Thoracic aorta (tissue), 2 donors: ENCODE data around the gene EEF2K. TPM values are rescaled to one million over a fixed set of nuclear protein-coding genes. Genes with fewer than 3 reads are reported as not detected.

ENCODE experiments used
- ATAC-seq: fragments of 150-250 bp; one replicate; pipeline ENCODE4 v1.8.0; 2017; ENCODE audit warnings: low read depth; ENCODE audit not compliant: insufficient number of reproducible peaks, low FRiP score
- DNase-seq: peaks from one replicate; pipeline ENCODE4 v3.0.0-alpha.2; 2020; ENCODE audit warnings: low spot score
- H3K27ac ChIP-seq, 2 donors: fragments of 200-600 bp; sonication (generic); 1 replicate in 1 of 2; 2 replicates in 1 of 2; pipeline ENCODE4 v1.5.1; 2016; ENCODE audit warnings: mild to moderate bottlenecking in 2 of 2, moderate library complexity in 2 of 2
- H3K27me3 ChIP-seq: fragments of 200-600 bp; sonication (generic); replicated peaks from 2 replicates; pipeline ENCODE4 v1.6.0; 2016; ENCODE audit warnings: mild to moderate bottlenecking; ENCODE audit not compliant: insufficient read depth
- H3K36me3 ChIP-seq: fragments of 200-600 bp; sonication (generic); one replicate; pipeline ENCODE4 v1.5.1; 2016
- H3K4me1 ChIP-seq, 2 donors: fragments of 200-600 bp; sonication (generic); 1 replicate in 1 of 2; 2 replicates in 1 of 2; pipeline versions ENCODE4 v1.5.1 to v1.6.0; 2016; ENCODE audit warnings: low read depth in 2 of 2, mild to moderate bottlenecking in 1 of 2; ENCODE audit not compliant: control insufficient read depth in 1 of 2
- H3K4me3 ChIP-seq: fragments of 200-600 bp; sonication (generic); 2 replicates; pipeline ENCODE4 v1.5.1; 2016; ENCODE audit warnings: mild to moderate bottlenecking
- H3K9me3 ChIP-seq: fragments of 200-600 bp; sonication (generic); 2 replicates; pipeline ENCODE4 v1.5.1; 2016
- total RNA-seq, 2 donors: library from RNA; depleted of rRNA; stranded (reverse); fragments of >200 nt; gene quantifications; one replicate each; pipeline versions ENCODE4 v1.1.0 to v1.2.3, GENCODE V29; 2016
- TF ChIP-seq, protein P1 (sequence below): fragments of 200-600 bp; sonication (generic); IDR thresholded peaks from one replicate; pipeline ENCODE4 v1.5.1; 2019; ENCODE audit warnings: antibody characterized with exemption

The EEF2K gene
- total RNA-seq, 2 donors from 2014 or later = 35.1 to 38.2 TPM

DNA sequence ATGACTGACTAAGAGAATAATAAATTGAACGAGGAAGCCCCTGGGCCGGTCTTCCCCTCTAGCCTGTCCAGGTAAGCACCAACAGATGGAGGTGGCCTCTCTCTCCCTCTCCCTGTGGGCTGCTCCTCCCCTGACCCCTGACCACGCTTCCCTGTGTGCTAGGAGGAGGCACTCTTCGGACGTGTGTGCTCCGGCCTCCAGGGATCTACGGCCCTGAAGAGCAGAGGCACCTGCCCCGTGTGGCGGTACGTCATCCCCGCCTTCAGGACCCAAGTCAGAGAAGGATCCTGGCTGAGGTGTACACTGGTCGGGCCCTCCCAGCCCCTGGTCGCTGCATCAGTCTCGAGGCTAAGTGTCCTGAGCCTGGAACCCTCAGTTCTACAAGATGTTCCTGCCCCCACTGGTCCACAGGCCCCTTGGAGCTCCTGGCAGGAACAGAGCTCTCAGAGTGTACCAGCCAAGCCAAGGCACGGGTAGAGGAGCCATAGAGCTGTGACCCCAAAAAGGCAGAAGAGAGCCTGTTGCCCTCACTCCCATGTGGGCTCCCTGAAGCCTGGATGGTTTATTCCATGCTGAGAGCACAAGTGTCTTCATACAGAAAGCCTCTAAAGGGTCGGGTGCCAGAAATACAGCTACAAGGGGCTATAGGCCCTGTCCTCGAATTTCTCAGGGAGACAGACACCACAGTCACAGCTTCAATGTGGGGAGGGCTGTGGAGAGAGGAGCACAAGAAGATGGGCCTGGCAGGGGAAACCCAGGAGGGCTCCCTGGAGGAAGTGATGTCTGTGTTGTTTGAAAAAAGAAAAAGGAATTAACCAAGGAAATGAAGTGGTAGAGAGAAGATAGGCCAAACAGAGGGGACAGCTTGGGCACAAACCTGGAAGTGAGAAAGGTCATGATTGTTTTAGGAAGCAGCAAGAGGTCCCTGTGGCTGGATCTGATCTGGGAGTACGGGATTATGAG, 27.8 kb upstream of the EEF2K start:
- no peaks in the 10 kb centered on the region for H3K27me3 ChIP-seq
- no peak for DNase-seq

DNA sequence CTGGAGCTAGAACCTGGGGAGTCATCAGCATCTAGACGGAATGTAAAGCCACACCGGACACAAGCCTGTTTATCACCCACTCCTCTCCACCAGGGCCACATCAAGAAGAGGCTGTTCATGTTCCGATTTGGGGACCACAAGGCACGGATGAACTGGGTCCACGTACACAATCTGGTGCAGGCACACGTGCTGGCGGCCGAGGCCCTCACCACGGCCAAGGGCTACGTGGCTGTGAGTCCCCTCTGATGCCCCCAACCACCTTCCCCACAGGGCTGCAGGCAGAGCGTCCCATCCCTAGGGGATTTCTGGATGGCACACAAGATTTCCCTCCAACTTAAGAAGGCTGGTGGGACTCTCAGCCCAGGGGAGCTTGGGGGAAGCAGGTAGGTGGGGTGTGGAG, 24.7 kb upstream of the EEF2K start:
- no peaks in the 10 kb centered on the region for H3K9me3 ChIP-seq
- no peaks in the 10 kb centered on the region for H3K36me3 ChIP-seq
- no peaks in the 10 kb centered on the region for H3K27me3 ChIP-seq
- no peak overlapping the region for H3K27ac ChIP-seq
- H3K4me3 ChIP-seq = no peak overlapping the region
- ATAC-seq = no peak
- TF ChIP-seq, protein P1, sequence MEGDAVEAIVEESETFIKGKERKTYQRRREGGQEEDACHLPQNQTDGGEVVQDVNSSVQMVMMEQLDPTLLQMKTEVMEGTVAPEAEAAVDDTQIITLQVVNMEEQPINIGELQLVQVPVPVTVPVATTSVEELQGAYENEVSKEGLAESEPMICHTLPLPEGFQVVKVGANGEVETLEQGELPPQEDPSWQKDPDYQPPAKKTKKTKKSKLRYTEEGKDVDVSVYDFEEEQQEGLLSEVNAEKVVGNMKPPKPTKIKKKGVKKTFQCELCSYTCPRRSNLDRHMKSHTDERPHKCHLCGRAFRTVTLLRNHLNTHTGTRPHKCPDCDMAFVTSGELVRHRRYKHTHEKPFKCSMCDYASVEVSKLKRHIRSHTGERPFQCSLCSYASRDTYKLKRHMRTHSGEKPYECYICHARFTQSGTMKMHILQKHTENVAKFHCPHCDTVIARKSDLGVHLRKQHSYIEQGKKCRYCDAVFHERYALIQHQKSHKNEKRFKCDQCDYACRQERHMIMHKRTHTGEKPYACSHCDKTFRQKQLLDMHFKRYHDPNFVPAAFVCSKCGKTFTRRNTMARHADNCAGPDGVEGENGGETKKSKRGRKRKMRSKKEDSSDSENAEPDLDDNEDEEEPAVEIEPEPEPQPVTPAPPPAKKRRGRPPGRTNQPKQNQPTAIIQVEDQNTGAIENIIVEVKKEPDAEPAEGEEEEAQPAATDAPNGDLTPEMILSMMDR = no peak
- no peaks in the 10 kb centered on the region for H3K4me1 ChIP-seq
- DNase-seq = no peak

More for the DNA sequence above, 27.8 kb upstream of the EEF2K start:
- no peaks in the 10 kb centered on the region for H3K4me1 ChIP-seq
- no peak for ATAC-seq
- no peak overlapping the region for H3K4me3 ChIP-seq
- no peak overlapping the region for H3K27ac ChIP-seq
- no peaks in the 10 kb centered on the region for H3K36me3 ChIP-seq
- TF ChIP-seq, protein P1 = no peak
- no peaks in the 10 kb centered on the region for H3K9me3 ChIP-seq

DNA sequence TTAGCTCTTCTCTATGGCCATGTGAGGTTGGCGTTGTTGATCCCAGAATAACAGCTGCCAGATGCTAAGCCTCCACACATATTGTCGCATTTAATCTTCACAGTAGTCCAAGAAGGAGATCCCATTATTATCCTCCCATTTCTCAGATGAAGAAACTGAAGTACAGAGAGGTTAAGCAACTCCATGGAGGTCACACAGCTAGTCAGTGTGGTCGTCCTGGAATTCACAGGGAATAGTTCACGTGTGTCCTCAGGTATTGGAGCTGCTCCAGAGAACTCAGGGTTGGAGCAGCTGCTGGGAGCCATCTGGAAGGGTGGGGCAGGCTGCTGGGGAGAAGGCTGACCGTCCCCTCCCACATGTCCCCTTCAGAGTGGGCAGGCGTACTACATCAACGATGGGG, 24.2 kb upstream of the EEF2K start:
- no peaks in the 10 kb centered on the region for H3K4me1 ChIP-seq
- H3K27ac ChIP-seq = no peak overlapping the region

DNA sequence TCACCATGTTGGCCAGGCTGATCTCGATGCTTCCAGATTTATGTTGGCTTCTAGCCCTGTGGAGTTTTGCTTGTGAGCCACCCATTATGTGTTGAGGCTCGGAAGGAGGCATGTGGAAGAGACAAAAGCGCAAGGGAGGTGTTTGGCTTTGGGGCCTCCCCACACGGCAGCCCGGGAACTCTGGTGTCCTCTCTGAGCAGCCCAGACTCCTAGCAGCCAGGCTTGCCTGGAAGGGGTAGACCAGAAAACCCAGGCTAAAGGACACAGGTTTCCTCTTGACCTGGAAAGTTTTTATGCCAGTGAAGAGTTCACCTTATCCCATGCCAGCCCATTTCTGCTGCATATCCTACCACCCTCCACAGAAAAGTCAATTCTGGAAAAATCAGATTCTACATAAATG, 22.7 kb upstream of the EEF2K start:
- no peak overlapping the region for H3K27ac ChIP-seq
- no peak for DNase-seq
- ATAC-seq = no peak
- no peak overlapping the region for H3K4me3 ChIP-seq
- TF ChIP-seq, protein P1 = no peak
- no peaks in the 10 kb centered on the region for H3K9me3 ChIP-seq
- H3K4me1 ChIP-seq = peaks cover 0 to under 1% of the 10 kb centered on the region in 2 donors
- H3K27me3 ChIP-seq = no peaks in the 10 kb centered on the region
- H3K36me3 ChIP-seq = no peaks in the 10 kb centered on the region

More for the DNA sequence above, 24.2 kb upstream of the EEF2K start:
- H3K27me3 ChIP-seq = no peaks in the 10 kb centered on the region
- no peaks in the 10 kb centered on the region for H3K9me3 ChIP-seq
- no peaks in the 10 kb centered on the region for H3K36me3 ChIP-seq
- DNase-seq (no peak), ATAC-seq (no peak)
- TF ChIP-seq, protein P1 = no peak
- no peak overlapping the region for H3K4me3 ChIP-seq

DNA sequence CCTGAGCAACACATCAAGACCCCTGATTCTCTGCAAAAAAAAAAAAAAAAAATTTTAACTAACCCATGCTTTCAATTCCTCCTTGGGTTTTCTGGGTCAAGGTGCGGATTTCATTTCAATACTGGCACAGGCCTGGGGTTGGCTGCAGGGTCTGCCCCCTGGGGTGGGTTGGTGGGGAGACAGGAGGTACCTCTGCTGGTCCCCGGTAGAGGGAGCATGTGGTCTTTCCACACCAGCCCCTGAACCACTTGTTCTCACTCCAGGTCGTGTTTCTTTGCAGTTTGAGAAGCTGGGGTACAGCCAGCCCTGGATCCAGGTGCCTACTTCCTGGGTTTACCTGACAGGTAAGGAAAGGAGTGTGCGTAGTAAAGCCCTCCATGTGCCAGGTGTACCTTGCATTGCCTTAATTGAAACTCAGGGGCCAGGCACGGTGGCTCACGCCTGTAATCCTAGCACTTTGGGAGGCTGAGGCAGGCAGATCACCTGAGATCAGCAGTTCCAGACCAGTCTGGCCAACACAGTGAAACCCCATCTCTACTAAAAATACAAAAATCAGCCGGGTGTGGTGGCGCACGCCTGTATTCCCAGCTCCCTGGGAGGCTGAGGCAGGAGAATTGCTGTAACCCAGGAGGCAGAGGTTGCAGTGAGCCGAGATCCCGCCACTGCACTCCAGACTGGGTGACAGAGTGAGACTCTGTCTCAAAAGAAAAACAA, 22.0 kb upstream of the EEF2K start:
- Histone ChIP-seq H3K36me3 (no peaks in the 10 kb centered on the region), H3K4me1 (peaks cover 1 to 7% of the 10 kb centered on the region in 2 donors), H3K27ac (no peak overlapping the region), H3K27me3 (no peaks in the 10 kb centered on the region), H3K9me3 (no peaks in the 10 kb centered on the region), H3K4me3 (no peak overlapping the region)
- TF ChIP-seq, protein P1 = no peak
- no peak for ATAC-seq
- no peak for DNase-seq
